ENCODE measurements around the gene RALGPS2.
"Not testable (repeated sequence)": the region's sequence is repeated elsewhere in the genome, so short reads cannot be mapped to it uniquely, and the experiment has no call there.

RALGPS2 gene

DNA sequence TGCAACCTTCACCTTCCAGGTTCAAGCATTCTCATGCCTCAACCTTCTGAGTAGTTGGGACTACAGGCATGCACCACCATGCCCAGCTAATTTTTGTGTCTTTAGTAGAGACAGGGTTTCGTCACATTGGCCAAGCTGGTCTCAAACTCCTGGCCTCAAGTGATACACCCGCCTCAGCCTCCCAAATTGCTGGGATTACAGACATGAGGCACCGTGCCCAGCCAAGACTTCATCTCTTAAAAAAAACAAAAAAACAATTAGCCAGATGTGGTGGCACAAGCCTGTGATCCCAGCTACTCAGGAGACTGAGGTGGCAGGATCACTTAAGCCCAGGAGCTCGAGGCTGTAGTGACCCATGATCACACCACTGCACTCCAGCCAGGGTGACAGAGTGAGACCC, 224.8 kb downstream of the RALGPS2 start:
- 86 to 88% methylated on average over 1 to 4 of the region's 4 CpGs for WGBS, 2 experiments (ENCODE audit: insufficient coverage in 2 of 2)
- not testable (repeated sequence) for H3K27ac ChIP-seq (ENCODE audit: low read depth, low read length, severe bottlenecking); H3K36me3 ChIP-seq (ENCODE audit: control insufficient read depth, insufficient read depth, low read length); H3K4me3 ChIP-seq (ENCODE audit: extremely low read depth, insufficient read depth, low read length, poor library complexity, severe bottlenecking); H3K9me3 ChIP-seq (ENCODE audit: control insufficient read depth, low read length); H3K4me1 ChIP-seq (ENCODE audit: control insufficient read depth, insufficient read depth, low read length, poor library complexity, severe bottlenecking)

DNA sequence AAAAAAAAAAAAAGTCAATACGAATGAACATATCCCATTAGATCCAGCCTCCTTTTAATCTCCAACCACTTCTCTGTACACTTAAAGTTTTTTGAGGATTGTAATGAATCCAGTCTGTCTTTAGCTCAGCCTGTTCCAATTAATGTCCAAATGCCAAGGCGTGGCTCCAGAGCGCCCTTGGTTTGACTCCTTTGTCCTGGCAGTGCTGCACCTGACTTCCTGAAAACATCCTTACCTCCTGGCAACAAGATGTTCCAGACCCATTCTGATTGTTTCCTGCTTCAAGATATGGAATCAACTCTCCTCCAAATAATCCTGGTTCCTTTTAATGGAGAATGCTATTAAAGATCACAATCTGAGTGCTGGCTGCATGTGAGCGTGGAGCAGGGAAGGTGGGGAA, 226.6 kb downstream of the RALGPS2 start:
- Histone ChIP-seq H3K4me3 (ENCODE audit: extremely low read depth, insufficient read depth, low read length, poor library complexity, severe bottlenecking) (no peak overlapping the region), H3K4me1 (ENCODE audit: control insufficient read depth, insufficient read depth, low read length, poor library complexity, severe bottlenecking) (no peaks in the 10 kb centered on the region), H3K27ac (ENCODE audit: low read depth, low read length, severe bottlenecking) (no peak overlapping the region), H3K9me3 (ENCODE audit: control insufficient read depth, low read length) (no peaks in the 10 kb centered on the region), H3K36me3 (ENCODE audit: control insufficient read depth, insufficient read depth, low read length) (no peaks in the 10 kb centered on the region)
- 89 to 94% methylated on average over 2 to 3 of the region's 4 CpGs for WGBS, 2 experiments (ENCODE audit: insufficient coverage in 2 of 2)

DNA sequence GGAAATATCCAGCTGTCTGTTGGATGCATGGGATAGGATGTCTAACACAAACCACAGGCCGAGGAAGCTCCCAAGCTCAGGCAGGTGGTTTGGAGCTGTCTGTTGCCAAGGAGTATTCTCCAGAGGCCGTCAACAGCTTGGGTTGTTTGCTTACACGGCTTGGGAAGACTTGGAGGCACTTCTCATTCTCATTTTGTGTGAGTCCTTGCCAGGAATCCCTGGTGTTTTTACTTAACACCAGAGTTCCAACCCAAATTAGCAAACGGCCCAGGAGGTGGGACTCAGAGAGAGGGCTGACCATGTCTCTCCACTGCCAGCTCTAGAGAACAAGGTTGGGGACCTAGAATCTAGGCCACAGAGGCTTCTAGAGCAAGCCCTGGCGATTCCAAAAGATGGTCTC, 228.0 kb downstream of the RALGPS2 start:
- WGBS, 2 experiments (ENCODE audit: insufficient coverage in 2 of 2): 81 to 84% methylated on average over 5 of the region's 5 CpGs
- H3K27ac ChIP-seq (ENCODE audit: low read depth, low read length, severe bottlenecking): no peak overlapping the region
- H3K36me3 ChIP-seq (ENCODE audit: control insufficient read depth, insufficient read depth, low read length): no peaks in the 10 kb centered on the region
- no peaks in the 10 kb centered on the region for H3K9me3 ChIP-seq (ENCODE audit: control insufficient read depth, low read length)
- H3K4me3 ChIP-seq (ENCODE audit: extremely low read depth, insufficient read depth, low read length, poor library complexity, severe bottlenecking): no peak overlapping the region
- no peaks in the 10 kb centered on the region for H3K4me1 ChIP-seq (ENCODE audit: control insufficient read depth, insufficient read depth, low read length, poor library complexity, severe bottlenecking)

DNA sequence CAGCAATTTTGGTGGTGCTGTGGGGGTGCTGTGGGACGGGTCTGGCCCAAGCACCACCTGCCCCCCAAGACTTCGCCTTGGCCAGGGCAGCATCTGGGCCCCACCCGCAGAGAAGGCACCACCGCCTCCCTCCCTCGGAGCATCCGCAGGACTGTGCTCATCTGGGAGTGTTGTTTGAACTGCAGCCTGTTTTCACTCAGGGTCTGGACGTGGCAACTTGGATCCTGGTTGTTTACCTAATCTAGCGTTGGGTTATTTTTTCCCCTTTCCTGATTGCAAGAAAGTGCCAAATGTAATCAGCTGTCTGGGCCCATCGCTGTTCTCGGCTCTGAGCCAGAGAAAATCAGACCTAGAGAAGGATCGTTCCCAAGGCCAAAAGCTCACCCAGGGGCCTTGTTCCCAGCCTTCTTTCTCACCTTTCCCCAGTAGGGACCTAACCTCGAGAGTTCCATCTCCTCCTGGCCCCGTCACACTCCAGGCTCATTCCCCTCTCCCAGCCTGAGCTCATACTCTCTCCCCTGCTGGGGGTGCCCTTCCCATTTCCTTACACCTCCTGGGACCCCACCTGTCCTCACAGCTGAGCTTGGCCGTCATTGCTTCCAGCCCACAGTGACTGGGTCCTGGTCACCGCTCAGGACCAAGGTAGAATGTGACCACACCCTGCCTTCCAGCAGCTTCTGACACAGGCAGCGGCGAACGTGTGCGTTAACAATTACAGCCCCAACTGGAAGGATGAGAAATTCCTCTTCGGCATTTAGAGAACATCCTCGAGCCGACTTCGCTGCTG, 228.7 kb downstream of the RALGPS2 start:
- no peak overlapping the region for H3K4me3 ChIP-seq (ENCODE audit: extremely low read depth, insufficient read depth, low read length, poor library complexity, severe bottlenecking)
- no peaks in the 10 kb centered on the region for H3K4me1 ChIP-seq (ENCODE audit: control insufficient read depth, insufficient read depth, low read length, poor library complexity, severe bottlenecking)
- no peaks in the 10 kb centered on the region for H3K36me3 ChIP-seq (ENCODE audit: control insufficient read depth, insufficient read depth, low read length)
- no peaks in the 10 kb centered on the region for H3K9me3 ChIP-seq (ENCODE audit: control insufficient read depth, low read length)
- H3K27ac ChIP-seq (ENCODE audit: low read depth, low read length, severe bottlenecking): no peak overlapping the region
- 91 to 92% methylated on average over 19 to 22 of the region's 23 CpGs for WGBS, 2 experiments (ENCODE audit: insufficient coverage in 2 of 2)

DNA sequence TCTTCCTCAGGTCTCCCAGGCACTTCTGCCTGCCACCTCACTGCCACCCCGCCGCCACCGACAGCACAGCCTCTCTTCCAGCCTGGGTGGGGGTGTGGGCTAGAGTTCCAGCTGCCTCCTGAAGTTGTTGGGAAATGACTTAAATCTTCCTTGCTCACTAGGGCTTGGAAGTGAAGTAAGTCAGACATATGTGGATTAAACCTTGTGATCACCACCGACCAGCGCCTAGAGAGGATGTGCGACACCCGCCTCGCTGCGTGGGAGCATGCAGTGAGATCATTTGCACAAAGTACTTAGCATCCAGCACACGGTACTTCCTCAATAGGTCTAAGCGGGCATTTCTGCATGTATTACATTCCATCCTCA, 229.3 kb downstream of the RALGPS2 start:
- Histone ChIP-seq H3K36me3 (ENCODE audit: control insufficient read depth, insufficient read depth, low read length) (no peaks in the 10 kb centered on the region), H3K9me3 (ENCODE audit: control insufficient read depth, low read length) (no peaks in the 10 kb centered on the region), H3K4me1 (ENCODE audit: control insufficient read depth, insufficient read depth, low read length, poor library complexity, severe bottlenecking) (no peaks in the 10 kb centered on the region), H3K27ac (ENCODE audit: low read depth, low read length, severe bottlenecking) (no peak overlapping the region), H3K4me3 (ENCODE audit: extremely low read depth, insufficient read depth, low read length, poor library complexity, severe bottlenecking) (no peak overlapping the region)
- 87 to 96% methylated on average over 8 of the region's 11 CpGs for WGBS, 2 experiments (ENCODE audit: insufficient coverage in 2 of 2)

DNA sequence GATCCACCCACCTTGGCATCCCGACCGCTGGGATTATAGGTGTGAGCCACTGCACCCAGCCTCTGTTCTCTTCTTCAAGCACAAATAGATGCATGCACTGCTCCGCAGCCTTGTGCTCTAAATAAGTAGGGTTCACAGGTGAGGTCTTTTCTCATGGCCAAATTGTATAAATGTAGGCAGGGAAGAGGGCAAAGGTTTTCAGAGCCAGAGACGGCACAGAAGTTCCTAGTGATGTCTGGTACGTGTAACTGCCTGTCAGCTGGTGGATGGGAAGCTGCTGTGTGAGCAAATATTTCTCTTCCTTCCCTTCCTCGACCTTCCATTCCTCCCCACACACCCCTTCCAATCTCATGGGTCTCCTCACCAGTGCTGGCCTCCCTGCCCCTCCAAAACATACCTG, 229.9 kb downstream of the RALGPS2 start:
- Histone ChIP-seq H3K4me1 (ENCODE audit: control insufficient read depth, insufficient read depth, low read length, poor library complexity, severe bottlenecking) (no peaks in the 10 kb centered on the region), H3K9me3 (ENCODE audit: control insufficient read depth, low read length) (no peaks in the 10 kb centered on the region), H3K4me3 (ENCODE audit: extremely low read depth, insufficient read depth, low read length, poor library complexity, severe bottlenecking) (no peak overlapping the region), H3K27ac (ENCODE audit: low read depth, low read length, severe bottlenecking) (no peak overlapping the region), H3K36me3 (ENCODE audit: control insufficient read depth, insufficient read depth, low read length) (no peaks in the 10 kb centered on the region)
- 87 to 91% methylated on average over 4 to 5 of the region's 6 CpGs for WGBS, 2 experiments (ENCODE audit: insufficient coverage in 2 of 2)

DNA sequence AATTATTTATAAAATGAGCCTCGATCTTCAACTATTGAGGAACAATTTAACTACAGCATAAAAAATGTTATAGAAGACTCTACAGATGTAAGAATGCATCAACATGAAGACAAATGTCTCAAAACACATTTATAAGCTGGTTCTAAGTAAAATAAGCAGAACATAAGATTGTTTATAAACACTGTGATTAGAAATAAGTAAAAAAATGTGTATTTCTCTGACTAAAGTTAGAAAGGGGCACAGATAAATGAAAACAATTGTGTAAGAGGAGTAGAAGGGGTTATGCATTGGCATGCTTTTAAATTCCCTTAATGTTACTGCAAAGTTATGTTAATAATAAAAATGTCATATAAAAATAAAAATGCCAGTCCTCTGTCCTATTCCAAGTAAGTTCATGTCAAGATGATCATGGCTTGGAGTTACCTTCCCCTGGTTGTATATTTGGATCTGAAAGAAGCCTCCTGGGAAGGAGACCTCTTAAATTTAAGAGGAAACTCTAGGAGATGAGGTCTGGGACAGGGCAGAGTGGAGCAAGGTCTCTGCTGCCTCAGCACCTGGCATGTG, 230.4 kb downstream of the RALGPS2 start:
- no peak overlapping the region for H3K4me3 ChIP-seq (ENCODE audit: extremely low read depth, insufficient read depth, low read length, poor library complexity, severe bottlenecking)
- H3K27ac ChIP-seq (ENCODE audit: low read depth, low read length, severe bottlenecking): no peak overlapping the region
- no peaks in the 10 kb centered on the region for H3K36me3 ChIP-seq (ENCODE audit: control insufficient read depth, insufficient read depth, low read length)
- no peaks in the 10 kb centered on the region for H3K9me3 ChIP-seq (ENCODE audit: control insufficient read depth, low read length)
- no CpG with 5 or more reads among the region's 1 CpG for WGBS, 2 experiments (ENCODE audit: insufficient coverage in 2 of 2)
- H3K4me1 ChIP-seq (ENCODE audit: control insufficient read depth, insufficient read depth, low read length, poor library complexity, severe bottlenecking): no peaks in the 10 kb centered on the region

DNA sequence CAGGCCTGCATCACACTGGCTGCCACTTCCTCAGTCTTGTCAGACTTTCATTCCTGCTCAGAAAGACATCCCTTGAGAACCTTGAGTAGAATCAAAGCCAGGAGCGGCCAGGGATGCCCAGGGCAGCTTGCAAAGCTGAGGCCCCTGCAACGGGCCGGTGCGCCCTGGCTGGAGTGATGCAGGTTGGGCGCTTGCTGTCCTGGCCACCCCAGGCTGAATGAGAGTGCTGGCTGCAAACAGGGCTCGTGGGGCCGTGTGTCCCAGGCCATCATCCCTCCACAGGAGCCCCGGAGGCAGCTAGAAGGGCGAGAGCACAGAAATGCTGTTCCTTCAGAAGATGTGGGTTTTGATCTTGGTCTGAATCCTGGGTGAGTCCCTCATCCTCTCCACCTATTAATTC, 233.4 kb downstream of the RALGPS2 start:
- WGBS, 2 experiments (ENCODE audit: insufficient coverage in 2 of 2): 92 to 93% methylated on average over 7 of the region's 9 CpGs
- Histone ChIP-seq H3K4me3 (ENCODE audit: extremely low read depth, insufficient read depth, low read length, poor library complexity, severe bottlenecking) (no peak overlapping the region), H3K4me1 (ENCODE audit: control insufficient read depth, insufficient read depth, low read length, poor library complexity, severe bottlenecking) (no peaks in the 10 kb centered on the region), H3K9me3 (ENCODE audit: control insufficient read depth, low read length) (no peaks in the 10 kb centered on the region), H3K27ac (ENCODE audit: low read depth, low read length, severe bottlenecking) (no peak overlapping the region), H3K36me3 (ENCODE audit: control insufficient read depth, insufficient read depth, low read length) (no peaks in the 10 kb centered on the region)

DNA sequence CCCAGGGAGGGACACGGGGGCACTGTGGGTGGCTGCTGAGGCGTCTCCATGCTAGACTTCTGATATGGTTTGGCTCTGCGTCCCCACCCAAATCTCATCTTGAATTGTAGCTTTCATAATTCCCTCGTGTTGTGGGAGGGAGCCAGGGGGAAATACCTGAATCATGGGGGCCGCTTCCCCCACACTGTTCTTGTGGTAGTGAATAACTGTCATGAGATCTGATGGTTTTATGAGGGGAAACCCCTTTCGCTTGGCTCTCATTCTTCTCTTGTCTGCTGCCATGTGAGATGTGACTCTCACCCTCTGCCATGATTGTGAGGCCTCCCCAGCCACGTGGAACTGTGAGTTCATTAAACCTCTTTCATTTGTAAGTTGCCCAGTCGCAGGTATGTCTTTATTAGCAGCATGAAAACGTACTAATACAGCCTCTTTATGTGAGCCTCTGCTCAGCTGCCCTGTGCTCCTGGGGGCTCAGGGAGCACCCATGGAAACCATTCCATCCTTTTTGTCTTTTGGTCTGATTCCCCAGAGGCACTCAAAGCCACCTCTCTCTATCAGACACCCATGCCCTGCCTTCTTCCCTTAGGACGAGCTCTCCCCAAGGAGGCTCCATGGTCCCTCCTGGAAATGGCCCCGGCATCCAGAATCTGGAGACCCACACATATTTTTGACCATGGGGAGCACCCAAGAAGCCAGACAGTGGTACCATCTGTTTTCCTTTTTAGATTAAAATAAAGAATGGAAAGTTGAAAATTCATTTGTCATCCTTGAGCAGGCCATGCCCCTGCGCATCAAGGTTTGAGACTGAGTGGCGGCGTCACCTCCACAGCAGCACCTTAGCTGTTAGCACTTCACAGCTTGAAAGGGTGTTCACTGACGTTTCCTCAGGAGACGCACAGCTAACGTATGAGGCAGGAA, 234.8 kb downstream of the RALGPS2 start:
- WGBS, 2 experiments (ENCODE audit: insufficient coverage in 2 of 2): 89% methylated on average over 13 to 14 of the region's 17 CpGs
- Histone ChIP-seq H3K4me1 (ENCODE audit: control insufficient read depth, insufficient read depth, low read length, poor library complexity, severe bottlenecking) (no peaks in the 10 kb centered on the region), H3K36me3 (ENCODE audit: control insufficient read depth, insufficient read depth, low read length) (no peaks in the 10 kb centered on the region)

DNA sequence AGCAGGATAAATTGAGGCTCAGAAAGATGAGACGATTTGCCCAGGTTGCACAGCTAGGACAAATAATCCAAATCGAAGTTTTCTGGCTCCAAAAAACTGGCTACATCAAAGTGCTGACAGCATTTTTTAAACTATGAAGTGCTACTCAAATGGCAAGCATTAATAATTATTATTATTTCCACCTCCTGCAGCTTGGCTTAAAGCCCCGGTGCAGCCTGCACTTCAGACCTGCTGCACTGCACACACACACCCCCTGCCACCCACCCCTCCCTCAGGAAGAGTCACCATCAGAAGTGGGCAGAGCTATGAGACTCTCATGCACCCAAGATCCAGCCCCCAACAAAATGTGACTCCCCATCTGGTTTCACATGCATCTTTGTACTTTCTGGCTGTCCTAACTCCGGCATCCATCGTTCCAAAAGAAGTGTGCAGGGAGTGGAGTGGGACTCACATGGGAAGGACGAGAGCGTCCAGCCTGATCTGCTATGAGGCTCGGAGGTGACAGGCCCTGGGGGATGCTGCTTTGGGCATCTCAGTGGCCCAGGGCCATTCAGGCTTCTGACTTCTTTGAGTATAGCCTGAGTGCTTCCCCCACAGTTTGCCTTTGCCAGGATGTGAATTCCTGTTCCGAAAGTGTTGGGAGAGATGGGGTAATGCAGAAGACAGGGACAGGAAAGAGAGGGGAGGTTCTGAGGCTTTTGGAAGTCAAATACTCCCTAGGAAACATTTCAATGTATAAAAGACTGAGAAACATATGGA, 235.6 kb downstream of the RALGPS2 start:
- 89 to 92% methylated on average over 8 to 9 of the region's 9 CpGs for WGBS, 2 experiments (ENCODE audit: insufficient coverage in 2 of 2)
- Histone ChIP-seq H3K9me3 (ENCODE audit: control insufficient read depth, low read length) (no peaks in the 10 kb centered on the region), H3K36me3 (ENCODE audit: control insufficient read depth, insufficient read depth, low read length) (no peaks in the 10 kb centered on the region), H3K4me3 (ENCODE audit: extremely low read depth, insufficient read depth, low read length, poor library complexity, severe bottlenecking) (no peak overlapping the region), H3K27ac (ENCODE audit: low read depth, low read length, severe bottlenecking) (no peak overlapping the region), H3K4me1 (ENCODE audit: control insufficient read depth, insufficient read depth, low read length, poor library complexity, severe bottlenecking) (no peaks in the 10 kb centered on the region)

More for the DNA sequence above, 234.8 kb downstream of the RALGPS2 start:
- no peaks in the 10 kb centered on the region for H3K9me3 ChIP-seq (ENCODE audit: control insufficient read depth, low read length)
- no peak overlapping the region for H3K4me3 ChIP-seq (ENCODE audit: extremely low read depth, insufficient read depth, low read length, poor library complexity, severe bottlenecking)
- no peak overlapping the region for H3K27ac ChIP-seq (ENCODE audit: low read depth, low read length, severe bottlenecking)

Measured in mesodermal cell (in vitro differentiated cells).